Fibroblast of lung (primary cell): ENCODE results near the gene RTCA. TPM values are rescaled to one million over a fixed set of nuclear protein-coding genes. Genes with fewer than 3 reads are reported as not detected.

Experiments used
- DNase-seq, 2 donors: peaks; one replicate each; pipeline versions ENCODE4 v3.0.0 to v3.0.0-alpha.2; 2010; ENCODE audit warnings: low read depth in 2 of 2
- H2AFZ ChIP-seq: 2 replicates; pipeline ENCODE4 v1.5.1; 2012; ENCODE audit warnings: low read length, control low read depth, inconsistent platforms
- H3K27ac ChIP-seq: 2 replicates; pipeline ENCODE4 v1.5.1; 2011; ENCODE audit warnings: low read length, control low read depth; ENCODE audit not compliant: insufficient read depth
- H3K27me3 ChIP-seq: 2 replicates; pipeline ENCODE4 v1.5.1; 2011; ENCODE audit warnings: mild to moderate bottlenecking, low read length; ENCODE audit not compliant: control insufficient read depth, insufficient read depth
- H3K36me3 ChIP-seq: 2 replicates; pipeline ENCODE4 v1.5.1; 2011; ENCODE audit warnings: low read length; ENCODE audit not compliant: control insufficient read depth, insufficient read depth
- H3K4me1 ChIP-seq: 2 replicates; pipeline ENCODE4 v1.5.1; 2011; ENCODE audit warnings: low read length; ENCODE audit not compliant: control insufficient read depth, insufficient read depth; ENCODE audit errors: extremely low read depth
- H3K4me2 ChIP-seq: 2 replicates; pipeline ENCODE4 v1.5.1; 2011; ENCODE audit warnings: low read length, control low read depth; ENCODE audit not compliant: insufficient read depth; ENCODE audit errors: extremely low read depth
- H3K4me3 ChIP-seq, 4 experiments: fragments of 200-600 bp in 1 of 4; sonication (generic) in 1 of 4; replicated peaks in 1 of 4; 2 replicates each; pipeline ENCODE4 v1.5.1; 2011 to 2016; ENCODE audit warnings: low read length in 4 of 4, low read depth in 3 of 4, mild to moderate bottlenecking in 3 of 4, control low read depth in 2 of 4, inconsistent platforms in 1 of 4, mixed read lengths in 1 of 4; ENCODE audit not compliant: insufficient read depth in 1 of 4; ENCODE audit errors: control extremely low read depth in 1 of 4
- H3K79me2 ChIP-seq: 2 replicates; pipeline ENCODE4 v1.5.1; 2012; ENCODE audit warnings: mild to moderate bottlenecking, low read length, inconsistent platforms; ENCODE audit not compliant: control insufficient read depth, insufficient read depth
- H3K9ac ChIP-seq: 2 replicates; pipeline ENCODE4 v1.5.1; 2011; ENCODE audit warnings: mild to moderate bottlenecking, low read length, control low read depth; ENCODE audit not compliant: insufficient read depth
- H3K9me3 ChIP-seq: 2 replicates; pipeline ENCODE4 v1.5.1; 2012; ENCODE audit warnings: low read depth, low read length; ENCODE audit not compliant: control insufficient read depth, insufficient read depth
- H4K20me1 ChIP-seq: 2 replicates; pipeline ENCODE4 v1.5.1; 2011; ENCODE audit warnings: low read length; ENCODE audit not compliant: control insufficient read depth, insufficient read depth; ENCODE audit errors: extremely low read depth
- CTCF ChIP-seq, 2 donors: IDR thresholded peaks in 1 of 2; conservative IDR thresholded peaks in 1 of 2; 1 replicate in 1 of 2; 2 replicates in 1 of 2; pipeline ENCODE4 v1.5.1; 2011 to 2012; ENCODE audit warnings: low read length in 2 of 2, control low read depth in 1 of 2, inconsistent platforms in 1 of 2, low read depth in 1 of 2, mild to moderate bottlenecking in 1 of 2
- EZH2 ChIP-seq: IDR thresholded peaks from 2 replicates; pipeline ENCODE4 v1.5.1; 2012; ENCODE audit warnings: low read length, control low read depth, mild to moderate bottlenecking; ENCODE audit errors: missing control alignments
- polyA plus RNA-seq, 2 donors: library from polyadenylated mRNA; depleted of rRNA in 1 of 2; stranded (reverse) in 1 of 2; unstranded in 1 of 2; fragments of >200 nt; gene quantifications; 2 replicates each; pipeline ENCODE4 v1.2.1, GENCODE V29; 2011 to 2012; ENCODE audit warnings: missing spikeins in 1 of 2
- total RNA-seq: library from RNA; depleted of rRNA; stranded (reverse); fragments of >200 nt; gene quantifications from 2 replicates; pipeline ENCODE4 v1.2.1, GENCODE V29; 2014

RTCA gene
- total and polyA plus RNA-seq, 2 donors (not counting 1 experiment from before 2014, with no cell fraction given) = 39.2 to 45.9 TPM

DNA sequence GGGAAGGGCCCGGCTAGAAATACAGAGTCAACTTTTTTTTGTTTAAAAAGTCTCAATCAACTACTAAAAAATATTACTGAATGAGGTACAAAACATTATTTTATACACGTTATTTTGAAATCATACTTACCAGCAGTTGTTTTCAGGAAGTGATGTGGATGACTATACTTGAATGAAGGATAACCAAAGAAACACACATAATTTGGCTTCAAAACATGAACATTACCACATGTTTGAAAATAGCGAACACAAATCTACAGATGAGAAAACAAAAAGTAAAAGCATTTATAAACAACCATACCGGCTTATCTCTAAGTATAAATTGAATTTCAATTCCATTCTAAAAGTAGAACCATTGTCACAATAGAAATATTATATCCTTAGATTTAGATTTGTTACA is 25.4 kb upstream of the RTCA start:
- Histone ChIP-seq H3K27ac (no peak overlapping the region), H3K27me3 (no peaks in the 10 kb centered on the region), H3K9ac (no peak overlapping the region), H3K4me1 (no peaks in the 10 kb centered on the region), H3K4me2 (no peak overlapping the region), H3K4me3 (no peak overlapping the region), H4K20me1 (no peaks in the 10 kb centered on the region), H2AFZ (no peak overlapping the region), H3K79me2 (no peaks in the 10 kb centered on the region), H3K9me3 (no peaks in the 10 kb centered on the region), H3K36me3 (no peaks in the 10 kb centered on the region)
- TF ChIP-seq CTCF (conservative IDR thresholded peaks at IDR 0.05 in 1 of 2, IDR thresholded peaks at IDR 0.05 in 1 of 2; ENCODE audit: low read depth in 1 of 2, low read length in 2 of 2) = no peak
- no peak for TF ChIP-seq EZH2
- DNase-seq = no peak

DNA sequence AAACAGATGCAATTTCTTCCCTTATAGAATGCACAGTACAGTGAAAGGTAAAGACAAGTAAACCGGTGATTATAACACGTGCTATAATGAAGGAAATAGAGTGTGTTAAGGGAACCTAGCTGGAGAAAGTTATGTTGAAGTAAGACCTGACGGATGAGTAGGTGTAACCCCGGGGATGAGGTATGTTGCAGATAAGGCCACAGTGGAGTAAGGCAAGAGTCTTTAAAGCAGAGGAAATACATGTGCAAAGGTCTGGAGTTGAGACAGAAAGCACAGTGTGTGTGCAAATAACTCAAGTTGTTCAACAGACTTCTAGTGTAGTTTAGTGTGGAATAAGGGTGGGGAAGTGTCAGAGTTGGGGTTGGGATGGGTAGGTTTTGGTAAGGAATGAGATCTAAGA is 19.3 kb upstream of the RTCA start:
- no peak for TF ChIP-seq EZH2
- no peak for TF ChIP-seq CTCF (conservative IDR thresholded peaks at IDR 0.05 in 1 of 2, IDR thresholded peaks at IDR 0.05 in 1 of 2; ENCODE audit: low read depth in 1 of 2, low read length in 2 of 2)
- Histone ChIP-seq H3K4me2 (no peak overlapping the region), H3K36me3 (no peaks in the 10 kb centered on the region), H3K27ac (no peak overlapping the region), H3K9me3 (no peaks in the 10 kb centered on the region), H3K9ac (no peak overlapping the region), H2AFZ (no peak overlapping the region), H3K27me3 (no peaks in the 10 kb centered on the region), H4K20me1 (no peaks in the 10 kb centered on the region), H3K4me3 (no peak overlapping the region), H3K79me2 (peaks cover 7% of the 10 kb centered on the region), H3K4me1 (no peaks in the 10 kb centered on the region)
- no peak for DNase-seq

DNA sequence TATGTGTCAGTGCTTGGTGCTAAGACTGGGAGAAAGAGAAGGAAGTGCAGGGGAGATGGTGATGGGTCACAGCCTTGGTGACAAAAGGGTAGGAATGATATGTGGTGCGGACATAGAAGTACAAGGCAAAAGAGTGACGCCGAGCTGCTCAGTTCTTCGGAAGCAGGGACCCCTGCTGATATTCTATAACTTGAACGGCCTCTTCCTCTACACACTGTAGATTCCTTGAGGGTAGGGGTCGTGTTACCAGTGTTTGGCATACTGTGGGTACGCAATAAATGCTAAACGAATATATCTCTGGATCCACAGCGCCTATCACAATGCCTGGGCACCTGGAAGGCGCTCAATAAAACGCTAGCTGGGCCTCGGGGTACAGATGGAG is 16.9 kb upstream of the RTCA start:
- Histone ChIP-seq H3K27me3 (no peaks in the 10 kb centered on the region), H3K9me3 (no peaks in the 10 kb centered on the region), H3K79me2 (peaks cover 7% of the 10 kb centered on the region), H4K20me1 (no peaks in the 10 kb centered on the region), H3K36me3 (no peaks in the 10 kb centered on the region), H2AFZ (peak overlapping the region; percentile 95), H3K9ac (peak overlapping the region; percentile 68), H3K4me3 (peak overlapping the region; percentile 76 to 92 (median 80)), H3K4me1 (no peaks in the 10 kb centered on the region), H3K27ac (peak overlapping the region; percentile 88), H3K4me2 (peak overlapping the region; percentile 76)
- no peak for TF ChIP-seq EZH2
- TF ChIP-seq CTCF (conservative IDR thresholded peaks at IDR 0.05 in 1 of 2, IDR thresholded peaks at IDR 0.05 in 1 of 2; ENCODE audit: low read depth in 1 of 2, low read length in 2 of 2) = no peak
- peak in 1 of 2 donors; percentile 6 for DNase-seq
